GM12878 (cell line): ENCODE measurements around the gene MAGEE2. TPM values are rescaled to one million over a fixed set of nuclear protein-coding genes. Genes with fewer than 3 reads are reported as not detected.
"Not testable (repeated sequence)": the region's sequence is repeated elsewhere in the genome, so short reads cannot be mapped to it uniquely, and the experiment has no call there.

Source experiments
- ATAC-seq: fragments of 200-7000 bp; cut with Tn5 transposase; 3 replicates; pipeline ENCODE4 v1.9.1; 2020; ENCODE audit warnings: mild to moderate bottlenecking, moderate library complexity
- BruUV-seq: library from RNA; stranded (reverse); fragments of 400-500 nt; replicated peaks from 2 replicates; lab custom pipeline; 2021; lab: Mats Ljungman, UMichigan
- CTCF ChIA-PET: fragments of 300-600 bp; sonication (Branson Sonifier 250); formaldehyde crosslinking; extraction: SDS; loops from one replicate; lab custom pipeline; 2021; ENCODE audit warnings: inconsistent platforms; lab: Yijun Ruan, JAX
- POLR2A ChIA-PET: fragments of 350-600 bp; formaldehyde crosslinking; extraction: SDS; loops from one replicate; lab custom pipeline; 2021; ENCODE audit warnings: inconsistent platforms; lab: Charles Lee
- RAD21 ChIA-PET: fragments of 300-600 bp; sonication (Branson Sonifier 250); formaldehyde crosslinking; loops from one replicate; lab custom pipeline; 2023; ENCODE audit warnings: antibody characterized with exemption; ENCODE audit not compliant: unreplicated experiment; lab: Charles Lee
- SMC1A ChIA-PET: fragments of 300-600 bp; sonication (Branson Sonifier 250); formaldehyde crosslinking; loops from one replicate; lab custom pipeline; 2023; ENCODE audit not compliant: unreplicated experiment, uncharacterized antibody; lab: Charles Lee
- DNase-seq: peaks from one replicate; pipeline ENCODE4 v3.0.0-alpha.2; 2011; ENCODE audit warnings: low read depth, low spot score
- FAIRE-seq: peaks from 3 replicates; lab custom pipeline; 2011; peaks lifted over from hg19 to GRCh38; lab: Jason Lieb, UNC
- H2AFZ ChIP-seq: 2 replicates; pipeline ENCODE4 v1.6.0; 2011; ENCODE audit warnings: low read depth, low read length, control low read depth; ENCODE audit not compliant: control insufficient read depth
- H3K27ac ChIP-seq: 2 replicates; pipeline ENCODE4 v1.5.1; 2011; ENCODE audit warnings: control low read depth; ENCODE audit not compliant: control insufficient read depth, insufficient read depth
- H3K27me3 ChIP-seq, 2 experiments: replicated peaks in 1 of 2; 2 replicates each; pipeline versions ENCODE4 v1.6.0 to v1.6.1; 2011; ENCODE audit warnings: low read length in 1 of 2; ENCODE audit not compliant: control insufficient read depth in 2 of 2, insufficient read depth in 2 of 2
- H3K36me3 ChIP-seq, 2 experiments: 2 replicates each; pipeline ENCODE4 v1.5.1; 2011; ENCODE audit warnings: low read length in 1 of 2; ENCODE audit not compliant: control insufficient read depth in 2 of 2, insufficient read depth in 2 of 2
- H3K4me1 ChIP-seq: 2 replicates; pipeline ENCODE4 v1.6.1; 2011; ENCODE audit warnings: mild to moderate bottlenecking, low read length, moderate library complexity, mixed read lengths; ENCODE audit not compliant: control insufficient read depth, insufficient read depth
- H3K4me2 ChIP-seq: 2 replicates; pipeline ENCODE4 v1.6.0; 2011; ENCODE audit warnings: control low read depth; ENCODE audit not compliant: control insufficient read depth, insufficient read depth
- H3K4me3 ChIP-seq: fragments of 200-600 bp; sonication (generic); 2 replicates; pipeline ENCODE4 v1.5.1; 2016
- H3K79me2 ChIP-seq: 2 replicates; pipeline ENCODE4 v1.6.0; 2011; ENCODE audit warnings: low read length; ENCODE audit not compliant: control insufficient read depth, insufficient read depth
- H3K9ac ChIP-seq: 2 replicates; pipeline ENCODE4 v1.8.0; 2011; ENCODE audit warnings: low read length, control low read depth, mixed read lengths; ENCODE audit not compliant: control insufficient read depth, insufficient read depth
- H3K9me3 ChIP-seq: replicated peaks from 3 replicates; pipeline ENCODE4 v1.5.1; 2011; ENCODE audit warnings: mild to moderate bottlenecking, low read length; ENCODE audit not compliant: control insufficient read depth, insufficient read depth
- H4K20me1 ChIP-seq: 2 replicates; pipeline ENCODE4 v1.6.0; 2011; ENCODE audit not compliant: control insufficient read depth, insufficient read depth
- EZH2 ChIP-seq: IDR thresholded peaks from 2 replicates; pipeline ENCODE4 v1.6.1; 2012; ENCODE audit warnings: low read depth, mild to moderate bottlenecking, control low read depth, inconsistent platforms, low read length, borderline replicate concordance; ENCODE audit not compliant: control insufficient read depth
- KLF5 ChIP-seq: fragments of 450-650 bp; IDR thresholded peaks from 2 replicates; pipeline ENCODE4 v1.6.1; 2014; ENCODE audit warnings: mild to moderate bottlenecking; ENCODE audit not compliant: partially characterized antibody
- MTA3 ChIP-seq: IDR thresholded peaks from 2 replicates; pipeline ENCODE4 v1.6.1; 2012; ENCODE audit warnings: low read length, inconsistent platforms, borderline replicate concordance
- NFIC ChIP-seq: IDR thresholded peaks from 2 replicates; pipeline ENCODE4 v1.6.1; 2012; ENCODE audit warnings: low read depth, mild to moderate bottlenecking, inconsistent platforms, low read length, moderate library complexity
- PAX8 ChIP-seq: fragments of 450-650 bp; IDR thresholded peaks from 2 replicates; pipeline ENCODE4 v1.6.1; 2017; ENCODE audit warnings: mild to moderate bottlenecking, moderate library complexity
- POLR2A ChIP-seq: IDR thresholded peaks from 2 replicates; pipeline ENCODE4 v1.6.1; 2011; ENCODE audit warnings: low read depth, mild to moderate bottlenecking, low read length
- SMC3 ChIP-seq: IDR thresholded peaks from 2 replicates; pipeline ENCODE4 v1.6.1; 2011; ENCODE audit warnings: low read length, improper control_type of control experiment, borderline replicate concordance
- WGBS: methylation state at CpG from one replicate; pipeline ENCODE4 v1.1.6; 2016; ENCODE audit warnings: low lambda C conversion rate; ENCODE audit not compliant: insufficient replicate concordance, insufficient coverage; ENCODE audit errors: missing lambda C conversion rate; 5-methylcytosine and 5-hydroxymethylcytosine counted together
- in situ Hi-C: fragments of 300-500 bp; cut with MboI; formaldehyde crosslinking; loops from 9 replicates; pipeline ENCODE4 v1.14.3; 2018; ENCODE audit warnings: mixed read lengths
- intact Hi-C: fragments of 100-400 bp; cut with micrococcal nuclease; formaldehyde crosslinking; loops from one replicate; pipeline ENCODE4 v1.14.2; 2022; ENCODE audit not compliant: unreplicated experiment
- polyA plus RNA-seq, 11 experiments: library from polyadenylated mRNA; depleted of rRNA in 4 of 11; unstranded in 6 of 11; stranded (reverse) in 5 of 11; fragments of >200 nt; fragmentation: Nextera tagmentation in 4 of 11; fragmentation: Illumina TruSeq in 1 of 11; extraction: Ambion mirVana in 4 of 11; extraction: Trizol in 1 of 11; gene quantifications; 1 replicate in 1 of 11; 2 replicates in 10 of 11; pipeline versions ENCODE4 v1.2.1 to v1.2.3, GENCODE V29; 2011 to 2016; ENCODE audit warnings: inconsistent platforms in 2 of 11, missing spikeins in 2 of 11, low read depth in 1 of 11
- total RNA-seq, 4 experiments: library from RNA; depleted of rRNA in 3 of 4; stranded (reverse); fragments of >200 nt in 3 of 4; fragmentation: Illumina TruSeq in 1 of 4; extraction: Trizol in 1 of 4; gene quantifications; 2 replicates each; pipeline versions ENCODE4 v1.2.1 to v1.2.3, GENCODE V29; 2013 to 2021
- TF ChIP-seq, protein P1 (sequence below): fragments of 450-650 bp; IDR thresholded peaks from 2 replicates; pipeline ENCODE4 v1.6.1; 2016; ENCODE audit warnings: mild to moderate bottlenecking

MAGEE2 gene
- total and polyA plus RNA-seq, 10 of the 15 experiments (the other 5 are each of a cell fraction or from before 2014, with no cell fraction given) = not detected

DNA sequence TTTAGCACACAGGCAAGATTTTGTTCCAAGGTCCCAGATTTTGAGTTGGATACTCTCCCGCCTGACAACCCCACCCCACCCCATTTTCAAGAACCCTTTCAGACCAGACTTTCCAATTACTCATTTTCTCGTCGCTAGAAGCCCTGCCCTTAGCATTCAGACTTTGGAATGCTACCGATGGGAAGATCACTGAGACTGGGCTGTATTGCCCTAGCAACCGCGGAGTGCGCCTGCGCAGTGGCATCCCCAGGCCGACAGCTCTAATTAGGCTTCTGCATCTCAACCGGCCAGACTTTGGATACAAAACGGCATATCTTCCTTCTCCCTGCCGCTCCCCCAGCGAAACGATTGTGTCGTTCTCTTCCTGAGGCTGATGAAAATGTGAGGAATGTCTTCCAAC, 3.4 kb downstream of the MAGEE2 start:
- Histone ChIP-seq H3K4me3 (no peak overlapping the region), H4K20me1 (no peaks in the 10 kb centered on the region), H3K9ac (no peak overlapping the region), H3K79me2 (no peaks in the 10 kb centered on the region), H3K36me3 (no peaks in the 10 kb centered on the region), H3K9me3 (no peaks in the 10 kb centered on the region; the same call in 2 of the 3 replicates), H3K27ac (no peak overlapping the region), H3K27me3 (no peaks in the 10 kb centered on the region), H3K4me2 (no peak overlapping the region), H3K4me1 (no peaks in the 10 kb centered on the region), H2AFZ (no peak overlapping the region)
- ChIA-PET CTCF (no interaction called here), POLR2A (no interaction called here), RAD21 (no interaction called here), SMC1A (no interaction called here)
- TF ChIP-seq, protein P1, sequence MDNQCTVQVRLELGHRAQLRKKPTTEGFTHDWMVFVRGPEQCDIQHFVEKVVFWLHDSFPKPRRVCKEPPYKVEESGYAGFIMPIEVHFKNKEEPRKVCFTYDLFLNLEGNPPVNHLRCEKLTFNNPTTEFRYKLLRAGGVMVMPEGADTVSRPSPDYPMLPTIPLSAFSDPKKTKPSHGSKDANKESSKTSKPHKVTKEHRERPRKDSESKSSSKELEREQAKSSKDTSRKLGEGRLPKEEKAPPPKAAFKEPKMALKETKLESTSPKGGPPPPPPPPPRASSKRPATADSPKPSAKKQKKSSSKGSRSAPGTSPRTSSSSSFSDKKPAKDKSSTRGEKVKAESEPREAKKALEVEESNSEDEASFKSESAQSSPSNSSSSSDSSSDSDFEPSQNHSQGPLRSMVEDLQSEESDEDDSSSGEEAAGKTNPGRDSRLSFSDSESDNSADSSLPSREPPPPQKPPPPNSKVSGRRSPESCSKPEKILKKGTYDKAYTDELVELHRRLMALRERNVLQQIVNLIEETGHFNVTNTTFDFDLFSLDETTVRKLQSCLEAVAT = no peak
- TF ChIP-seq KLF5 (no peak), SMC3 (no peak), MTA3 (no peak), EZH2 (no peak), POLR2A (no peak), NFIC (no peak), PAX8 (no peak)
- in situ Hi-C loops = no loop called here
- DNase-seq (no peak), ATAC-seq (no peak), FAIRE-seq (no peak)
- intact Hi-C loops = no loop called here
- 43% methylated on average over 15 of the region's 15 CpGs for WGBS
- no TSS peak for BruUV-seq

DNA sequence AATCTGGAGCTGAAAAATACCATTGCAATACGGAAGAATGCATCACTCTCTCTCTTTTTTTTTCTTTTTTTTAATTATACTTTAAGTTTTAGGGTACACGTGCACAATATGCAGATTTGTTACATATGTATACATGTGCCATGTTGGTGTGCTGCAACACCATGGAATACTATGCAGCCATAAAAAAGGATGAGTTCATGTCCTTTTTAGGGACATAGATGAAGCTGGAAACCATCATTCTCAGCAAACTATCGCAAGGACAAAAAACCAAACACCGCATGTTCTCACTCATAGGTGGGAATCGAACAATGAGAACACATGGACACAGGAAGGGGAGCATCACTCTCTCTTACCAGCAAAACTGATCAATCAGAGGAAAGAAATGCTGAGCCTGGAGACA, 17.0 kb downstream of the MAGEE2 start:
- RAD21 ChIA-PET, H3K27ac ChIP-seq, H3K27me3 ChIP-seq, DNase-seq, H3K9me3 ChIP-seq, H3K4me3 ChIP-seq, H3K4me2 ChIP-seq, BruUV-seq, intact Hi-C loops, H3K79me2 ChIP-seq, in situ Hi-C loops, SMC1A ChIA-PET, H3K36me3 ChIP-seq, POLR2A ChIA-PET, H4K20me1 ChIP-seq, CTCF ChIA-PET, H3K9ac ChIP-seq, H3K4me1 ChIP-seq, ATAC-seq, H2AFZ ChIP-seq, FAIRE-seq: not testable (repeated sequence)
- WGBS = 25% methylated on average over 4 of the region's 5 CpGs
